ENCODE data around the gene MRPS2. TPM values are rescaled to one million over a fixed set of nuclear protein-coding genes. Genes with fewer than 3 reads are reported as not detected.
"Not testable (repeated sequence)": the region's sequence is repeated elsewhere in the genome, so short reads cannot be mapped to it uniquely, and the experiment has no call there.

Gene MRPS2
- total RNA-seq (10 to 100 TPM; 19.2 to 34.1 (median 24.1) TPM), polyA plus RNA-seq (10 to 100 TPM; 29.8 to 40.6 (median 34.5) TPM)
- long read RNA-seq, donor 1, transcript MRPS2-201 (4 exons, 1,510 nt) = major isoform, 16 of 17 reads
- long read RNA-seq, donor 1, partial matches to known transcripts = 0 of 17 reads
- long read RNA-seq, donor 1, other reads (novel, unspliced or antisense) = 0 of 17 reads
- long read RNA-seq, donor 2, transcript MRPS2-201 (4 exons, 1,510 nt) = major isoform, 21 of 21 reads
- long read RNA-seq, donor 2, partial matches to known transcripts = 0 of 21 reads
- long read RNA-seq, donor 2, other reads (novel, unspliced or antisense) = 0 of 21 reads

- 0 to 2% (median 1%) methylated on average over 1 to 92 of the region's 92 CpGs for WGBS, 5 donors
- H3K27ac ChIP-seq = peak within 1 kb of the TSS; percentile 61 to 91 (median 78)
Observed at GRCh38 chr9:135500525-135501260, at the start of gene MRPS2. MRPS2 (plus strand) TSS chr9:135500682; CDS start chr9:135500711, 29 bp downstream.

GRCh38 chr9:135450956-135451355 lies 49.5 kb upstream of the MRPS2 start:
- Histone ChIP-seq H3K4me1 (no peaks in the 10 kb centered on the region), H3K4me3 (no peak overlapping the region), H3K27me3 (replicated peaks in 1 of 7) (peaks cover 0 to 45% (median 0%) of the 10 kb centered on the region in 7 donors), H3K27ac (no peak overlapping the region), H3K9me3 (peaks cover 0 to 4% (median 0%) of the 10 kb centered on the region in 8 donors), H3K36me3 (no peaks in the 10 kb centered on the region)
- intact Hi-C loops (cut with DNase I; ENCODE audit: low total_unique reads) = no loop called here
- no peak for DNase-seq
- TF ChIP-seq POLR2AphosphoS5 (IDR thresholded peaks at IDR 0.05) = no peak
- TF ChIP-seq CTCF (IDR thresholded peaks at IDR 0.05 in 8 of 11, conservative IDR thresholded peaks at IDR 0.05 in 3 of 11) = no peak
- TF ChIP-seq POLR2A (IDR thresholded peaks at IDR 0.05) = no peak
- WGBS, 5 donors = 88 to 95% (median 91%) methylated on average over 10 of the region's 10 CpGs

More at GRCh38 chr9:135500525-135501260, at the start of gene MRPS2:
- Histone ChIP-seq H3K27me3 (replicated peaks in 1 of 7) (no peaks in the 10 kb centered on the region), H3K9me3 (no peaks in the 10 kb centered on the region), H3K4me3 (peak within 1 kb of the TSS; percentile 78 to 100 (median 94)), H3K4me1 (peaks cover 16 to 67% (median 43%) of the 10 kb centered on the region in 6 donors), H3K36me3 (peaks cover 0 to 39% (median 29%) of the 10 kb centered on the region in 6 donors)
- peak; percentile 97 for DNase-seq
- TF ChIP-seq POLR2AphosphoS5 (IDR thresholded peaks at IDR 0.05) (peak; percentile 72 to 89 (median 82)), CTCF (IDR thresholded peaks at IDR 0.05 in 8 of 11, conservative IDR thresholded peaks at IDR 0.05 in 3 of 11) (peak; percentile 74 to 99 (median 94)), POLR2A (IDR thresholded peaks at IDR 0.05) (no peak)
- intact Hi-C loops (cut with DNase I; ENCODE audit: low total_unique reads) = no loop called here

- H3K9me3 ChIP-seq; intact Hi-C loops (cut with DNase I; ENCODE audit: low total_unique reads); H3K4me3 ChIP-seq; DNase-seq; H3K4me1 ChIP-seq; H3K27ac ChIP-seq; H3K36me3 ChIP-seq: not testable (repeated sequence)
- WGBS, 5 donors = 72 to 87% (median 84%) methylated on average over 6 to 7 of the region's 7 CpGs
- H3K27me3 ChIP-seq (replicated peaks in 1 of 7) = peaks cover 0 to 54% (median 0%) of the 10 kb centered on the region in 7 donors
Observed at GRCh38 chr9:135451909-135452308, 48.6 kb upstream of the MRPS2 start.

GRCh38 chr9:135454737-135455136 lies 45.7 kb upstream of the MRPS2 start:
- intact Hi-C loops (cut with DNase I; ENCODE audit: low total_unique reads) = no loop called here
- Histone ChIP-seq H3K36me3 (no peaks in the 10 kb centered on the region), H3K9me3 (peaks cover 0 to 4% (median 0%) of the 10 kb centered on the region in 8 donors), H3K27me3 (replicated peaks in 1 of 7) (peaks cover 0 to 55% (median 0%) of the 10 kb centered on the region in 7 donors), H3K4me3 (no peak overlapping the region), H3K27ac (peak overlapping the region in 1 of 8 donors; percentile 1), H3K4me1 (no peaks in the 10 kb centered on the region)
- TF ChIP-seq POLR2A (IDR thresholded peaks at IDR 0.05) = no peak
- no peak for TF ChIP-seq CTCF (IDR thresholded peaks at IDR 0.05 in 8 of 11, conservative IDR thresholded peaks at IDR 0.05 in 3 of 11)
- no peak for TF ChIP-seq POLR2AphosphoS5 (IDR thresholded peaks at IDR 0.05)
- 81 to 91% (median 85%) methylated on average over 5 of the region's 5 CpGs for WGBS, 5 donors
- DNase-seq = no peak

Measured in spleen (tissue), 13 donors.